Neural progenitor cell (in vitro differentiated cells): ENCODE data around the gene CYFIP1.

Source experiments
- EZH2 ChIP-seq: fragments of 200-600 bp; sonication (generic); IDR thresholded peaks from 2 replicates; pipeline ENCODE4 v1.6.1; 2017; ENCODE audit warnings: antibody characterized with exemption, mild to moderate bottlenecking, moderate library complexity
- EZH2phosphoT487 ChIP-seq: fragments of 200-600 bp; sonication (generic); IDR thresholded peaks from 2 replicates; pipeline ENCODE4 v1.6.1; 2017; ENCODE audit warnings: antibody characterized with exemption
- TF ChIP-seq, protein P1 (sequence below): fragments of 200-600 bp; sonication (generic); IDR thresholded peaks from 2 replicates; pipeline ENCODE4 v1.5.1; 2017; ENCODE audit warnings: antibody characterized with exemption, mild to moderate bottlenecking

DNA sequence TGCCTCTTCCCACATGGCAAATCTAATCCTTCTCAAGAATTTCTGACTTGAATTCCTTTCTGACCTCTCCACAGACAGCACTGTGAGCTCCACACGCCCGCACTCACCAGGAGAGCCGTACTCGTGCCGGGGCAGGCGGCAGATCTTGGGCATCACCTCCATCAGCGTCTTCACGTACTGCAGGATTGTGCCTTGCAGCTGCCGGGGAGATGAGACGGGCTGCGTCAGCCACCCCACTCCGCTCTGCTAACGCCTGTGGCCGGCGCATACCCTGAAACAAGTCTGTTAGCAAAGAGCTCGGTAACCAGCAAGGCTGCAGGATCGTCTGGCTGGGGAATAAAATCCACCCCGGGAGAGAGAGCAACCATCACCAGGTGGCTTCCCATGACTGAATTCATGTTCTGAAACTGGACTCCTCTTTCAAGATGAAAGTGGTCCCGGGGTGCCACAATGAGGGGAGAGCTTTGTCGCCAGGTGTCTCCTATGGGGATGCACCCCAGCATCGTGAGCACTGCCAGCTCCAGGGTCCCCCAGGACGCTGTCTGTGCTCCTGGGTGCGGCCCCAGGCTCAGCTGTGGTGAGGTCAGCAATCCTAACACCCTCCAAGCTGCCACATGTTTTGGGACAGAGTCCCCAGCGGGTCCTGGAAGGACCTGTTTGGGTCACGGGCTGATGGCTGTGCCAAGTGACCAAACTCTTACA is 98.3 kb downstream of the CYFIP1 start:
- no peak for TF ChIP-seq EZH2
- TF ChIP-seq, protein P1, sequence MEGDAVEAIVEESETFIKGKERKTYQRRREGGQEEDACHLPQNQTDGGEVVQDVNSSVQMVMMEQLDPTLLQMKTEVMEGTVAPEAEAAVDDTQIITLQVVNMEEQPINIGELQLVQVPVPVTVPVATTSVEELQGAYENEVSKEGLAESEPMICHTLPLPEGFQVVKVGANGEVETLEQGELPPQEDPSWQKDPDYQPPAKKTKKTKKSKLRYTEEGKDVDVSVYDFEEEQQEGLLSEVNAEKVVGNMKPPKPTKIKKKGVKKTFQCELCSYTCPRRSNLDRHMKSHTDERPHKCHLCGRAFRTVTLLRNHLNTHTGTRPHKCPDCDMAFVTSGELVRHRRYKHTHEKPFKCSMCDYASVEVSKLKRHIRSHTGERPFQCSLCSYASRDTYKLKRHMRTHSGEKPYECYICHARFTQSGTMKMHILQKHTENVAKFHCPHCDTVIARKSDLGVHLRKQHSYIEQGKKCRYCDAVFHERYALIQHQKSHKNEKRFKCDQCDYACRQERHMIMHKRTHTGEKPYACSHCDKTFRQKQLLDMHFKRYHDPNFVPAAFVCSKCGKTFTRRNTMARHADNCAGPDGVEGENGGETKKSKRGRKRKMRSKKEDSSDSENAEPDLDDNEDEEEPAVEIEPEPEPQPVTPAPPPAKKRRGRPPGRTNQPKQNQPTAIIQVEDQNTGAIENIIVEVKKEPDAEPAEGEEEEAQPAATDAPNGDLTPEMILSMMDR, result no peak
- no peak for TF ChIP-seq EZH2phosphoT487
